Epidermal melanocyte (primary cell): ENCODE results near the gene LDB3.
"Not testable (repeated sequence)": the region's sequence is repeated elsewhere in the genome, so short reads cannot be mapped to it uniquely, and the experiment has no call there.

Experiments used
- DNase-seq: peaks from one replicate; pipeline ENCODE4 v3.0.0; 2011; ENCODE audit warnings: low spot score; ENCODE audit not compliant: insufficient read length

The LDB3 gene

DNA sequence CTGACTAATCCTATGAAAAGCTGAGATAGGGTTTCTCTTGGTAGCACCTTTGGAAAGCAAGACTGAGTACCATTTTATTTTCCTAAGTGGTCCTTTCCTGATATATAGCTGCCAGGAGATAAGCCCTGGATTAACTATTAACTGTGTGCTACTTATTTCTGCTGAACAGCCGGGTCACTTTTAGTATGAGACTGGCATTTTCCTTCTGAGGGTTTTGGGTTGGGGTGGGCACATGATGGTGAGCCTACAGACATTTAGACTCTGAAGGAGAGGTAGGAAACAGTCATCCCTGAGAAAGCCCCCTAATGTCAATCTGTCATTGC, 58.3 kb downstream of the LDB3 start:
- DNase-seq = no peak

DNA sequence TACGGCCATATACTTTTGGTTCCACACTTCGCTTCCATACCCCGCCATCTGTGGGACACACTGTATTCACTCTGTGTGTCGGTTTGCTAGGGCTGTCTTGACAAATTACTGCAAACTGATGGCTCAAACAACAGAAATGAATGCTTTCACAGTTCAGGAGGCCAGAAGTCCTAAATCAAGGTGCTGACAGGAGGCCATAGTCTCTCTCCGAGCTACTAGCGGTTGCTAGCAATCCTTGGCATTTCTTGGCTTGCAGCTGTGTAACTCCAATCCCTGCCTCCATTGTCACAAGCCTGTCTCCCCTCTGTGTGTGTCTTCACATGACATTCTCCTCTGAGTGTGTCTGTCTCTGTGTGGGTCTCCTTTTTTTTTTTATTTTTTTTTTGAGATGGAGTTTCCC, 59.2 kb downstream of the LDB3 start:
- DNase-seq = no peak

DNA sequence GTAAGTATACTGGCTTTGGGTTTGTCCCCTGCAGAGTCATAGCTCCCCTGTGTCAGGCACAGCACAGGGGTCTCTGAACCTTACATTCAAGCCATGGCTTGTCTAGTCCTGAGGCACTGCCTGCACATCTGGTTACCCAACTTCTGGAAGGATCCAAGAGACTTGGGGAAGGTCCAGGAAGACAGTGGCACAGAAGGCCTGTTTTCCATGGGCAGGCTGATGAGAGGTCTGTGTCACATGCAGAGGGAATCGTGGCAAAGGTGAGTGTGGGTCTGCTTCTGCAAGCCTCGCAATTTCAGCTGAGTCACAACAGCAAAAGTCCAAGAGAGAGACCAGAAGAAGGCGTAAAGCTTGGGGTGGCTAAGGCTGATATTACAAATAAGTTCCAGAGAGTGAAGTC, 59.7 kb downstream of the LDB3 start:
- no peak for DNase-seq

DNA sequence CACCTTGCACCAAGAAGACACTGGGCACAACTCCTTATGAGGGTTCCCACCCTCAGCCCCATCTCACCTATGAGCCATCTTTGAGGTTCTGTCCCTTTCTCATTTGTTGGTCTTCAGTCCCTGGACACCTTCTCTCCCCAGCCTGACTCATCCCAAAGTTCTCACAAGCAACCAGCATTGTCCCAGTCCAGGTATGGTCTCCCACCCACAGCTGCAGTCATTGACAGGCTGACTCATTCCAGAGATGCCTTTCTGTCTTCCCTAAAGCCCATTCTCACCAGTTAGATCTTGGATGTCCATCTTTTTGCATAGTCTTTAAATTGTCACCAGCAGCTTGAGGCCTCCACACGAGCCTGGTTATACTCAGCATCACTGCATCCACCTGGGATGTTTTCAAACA, 61.4 kb downstream of the LDB3 start:
- no peak for DNase-seq

DNA sequence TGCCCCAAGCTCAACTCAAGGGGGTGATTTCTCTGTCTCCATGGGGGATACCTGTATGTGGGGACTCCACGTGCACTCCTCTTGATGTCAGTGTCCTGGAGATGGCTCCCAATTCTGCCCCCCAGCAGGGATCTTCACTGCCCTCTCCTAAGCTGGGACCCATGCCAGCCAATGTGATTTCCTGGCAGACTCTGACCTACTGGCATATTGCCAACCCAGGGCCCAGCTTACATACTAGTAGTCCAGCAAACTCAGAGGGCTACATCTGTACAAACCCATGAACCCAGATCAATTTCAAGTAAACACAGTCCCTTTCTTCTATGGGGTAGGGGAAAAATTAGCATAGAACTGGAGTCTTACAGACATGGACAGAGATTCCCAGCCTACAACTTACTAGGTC, 61.9 kb downstream of the LDB3 start:
- no peak for DNase-seq

DNA sequence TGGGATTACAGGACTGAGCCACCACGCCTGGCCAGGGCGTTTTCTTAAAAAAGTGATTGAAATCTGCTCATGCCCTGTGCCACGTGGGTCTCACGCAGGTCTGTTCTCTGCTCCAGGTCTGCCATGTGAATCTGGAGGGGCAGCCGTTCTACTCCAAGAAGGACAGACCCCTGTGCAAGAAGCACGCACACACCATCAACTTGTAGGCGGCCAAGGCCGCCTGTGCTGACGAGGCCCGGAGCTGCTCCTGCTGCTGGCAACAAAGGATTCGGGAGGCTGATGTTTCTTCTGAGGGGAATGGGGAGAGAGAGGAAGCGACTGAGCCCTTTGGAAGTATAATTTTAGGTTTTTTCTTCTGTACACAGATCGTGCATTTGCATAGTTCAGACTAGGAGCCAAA, 64.5 kb downstream of the LDB3 start:
- no peak for DNase-seq

DNA sequence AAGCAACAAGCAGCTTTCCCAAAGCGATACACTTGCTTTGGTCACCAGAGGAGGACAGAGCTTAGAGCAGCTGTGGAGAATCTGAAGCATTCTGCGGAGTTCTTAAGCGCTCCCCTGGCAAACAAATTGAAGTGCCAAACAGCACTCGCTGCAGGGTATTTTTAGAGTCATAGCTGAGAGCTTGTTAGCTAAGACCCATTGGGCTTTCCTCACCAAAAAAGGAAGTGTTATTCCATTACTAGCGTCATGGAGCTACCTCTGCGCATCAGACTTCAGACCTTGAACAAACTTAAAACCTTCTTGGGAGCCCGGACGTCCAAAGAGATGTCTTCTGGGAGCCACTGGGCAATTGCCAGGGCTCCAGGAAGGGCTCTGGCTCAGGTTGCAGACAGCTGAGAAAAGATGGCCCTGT, 65.0 kb downstream of the LDB3 start:
- DNase-seq = no peak

DNA sequence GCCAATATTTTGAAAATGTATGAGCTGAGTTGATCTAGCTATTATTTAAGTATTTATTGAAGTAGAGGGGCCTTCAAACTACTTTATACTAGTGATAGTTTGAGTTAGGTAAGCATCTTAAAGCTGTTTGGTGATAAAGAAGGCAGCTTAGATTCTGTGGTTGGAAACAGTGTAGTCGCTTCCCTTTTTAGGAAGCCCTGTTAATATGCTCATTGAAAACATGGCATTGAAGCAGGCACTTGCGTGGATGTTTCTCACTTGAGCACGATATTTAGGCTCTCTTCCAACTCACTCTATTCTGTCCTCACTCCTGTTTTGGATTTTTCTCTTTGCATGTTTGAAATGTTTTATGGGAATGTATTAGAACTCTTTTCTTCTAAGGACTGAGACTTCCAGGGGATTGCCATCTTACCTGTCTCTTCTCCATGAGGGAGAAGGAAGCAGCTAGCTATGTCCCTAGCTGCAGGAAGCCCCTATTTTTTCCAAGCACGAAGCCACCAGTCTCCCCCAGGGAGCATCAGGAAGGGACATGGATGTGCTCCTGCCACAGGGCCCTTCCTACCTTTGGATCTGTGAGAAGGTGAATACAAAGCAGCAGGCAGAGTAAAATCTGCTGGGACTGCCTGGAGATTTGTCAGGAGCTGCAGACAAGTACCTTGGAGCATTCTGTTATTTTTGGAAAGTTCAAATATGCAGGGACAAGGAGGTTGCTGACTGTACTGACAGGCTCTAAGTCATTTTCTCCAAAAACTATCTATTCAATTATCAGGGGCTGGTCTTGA, 66.1 kb downstream of the LDB3 start:
- no peak for DNase-seq

DNA sequence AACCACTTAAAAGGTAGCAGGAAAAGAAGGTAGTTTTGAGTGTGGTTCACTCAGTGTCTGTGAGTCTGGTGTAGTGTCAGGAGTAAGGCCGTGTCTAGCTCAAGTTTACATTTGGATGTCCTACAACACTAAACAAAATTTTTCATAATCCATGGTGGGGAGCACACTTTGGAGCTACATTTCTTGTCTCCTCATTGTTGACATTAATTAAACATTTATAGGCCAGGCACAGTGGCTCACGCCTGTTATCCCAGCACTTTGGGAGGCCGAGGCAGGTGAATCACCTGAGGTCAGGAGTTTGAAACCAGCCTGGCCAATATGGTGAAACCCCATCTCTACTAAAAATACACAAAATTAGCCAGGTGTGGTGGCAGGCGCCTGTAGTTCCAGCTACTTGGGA, 67.0 kb downstream of the LDB3 start:
- not testable (repeated sequence) for DNase-seq

DNA sequence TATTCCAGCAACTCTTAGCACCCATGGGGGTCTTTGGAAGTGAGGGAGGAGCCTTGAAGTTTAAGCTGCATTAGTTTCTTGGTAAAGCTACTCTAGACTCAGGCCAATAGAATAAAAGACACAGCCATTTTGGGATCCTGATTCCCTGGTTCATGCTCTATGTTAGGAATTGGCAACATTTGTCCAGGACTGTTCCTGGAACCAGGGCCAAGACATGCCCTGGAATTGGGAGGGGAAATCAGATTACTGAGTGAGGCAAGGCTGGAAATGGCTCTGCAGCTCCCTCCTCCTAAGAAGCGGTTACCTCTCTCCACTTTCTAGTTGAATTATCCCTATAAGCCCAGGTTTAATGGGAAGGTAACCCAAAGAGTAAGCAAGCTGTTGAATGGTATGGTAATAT, 73.9 kb downstream of the LDB3 start:
- DNase-seq = no peak

DNA sequence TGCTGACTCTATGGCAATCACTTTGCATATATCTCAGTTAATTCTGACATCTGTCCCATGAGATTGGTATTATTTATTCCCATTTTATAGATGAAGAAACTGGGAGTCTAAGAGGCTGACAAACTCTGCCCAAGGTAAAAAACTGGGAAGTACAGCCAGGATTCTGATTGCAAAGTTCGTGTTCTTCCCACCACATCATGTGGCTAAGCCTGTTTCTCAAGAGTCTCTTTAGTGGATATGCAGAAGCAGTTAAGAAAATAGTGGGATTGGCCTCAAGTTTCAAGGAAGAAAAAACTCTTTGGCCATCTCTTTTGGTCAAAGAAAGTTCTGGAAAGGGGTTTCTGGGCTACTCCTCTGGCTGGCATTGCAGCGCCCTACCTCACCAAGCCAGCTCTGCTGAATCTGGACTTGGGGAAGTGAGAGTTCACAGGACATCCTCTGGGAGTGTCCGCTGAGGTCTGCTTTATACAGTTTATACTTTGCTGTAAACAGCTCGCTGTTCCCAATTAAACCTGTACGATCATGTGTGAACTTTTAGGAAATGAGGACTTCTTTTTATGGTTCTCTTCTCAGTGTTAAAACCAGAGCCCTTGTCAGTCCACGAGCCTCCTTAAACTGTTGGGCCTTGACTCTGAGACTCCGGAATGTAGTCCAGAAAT, 75.9 kb downstream of the LDB3 start:
- no peak for DNase-seq

DNA sequence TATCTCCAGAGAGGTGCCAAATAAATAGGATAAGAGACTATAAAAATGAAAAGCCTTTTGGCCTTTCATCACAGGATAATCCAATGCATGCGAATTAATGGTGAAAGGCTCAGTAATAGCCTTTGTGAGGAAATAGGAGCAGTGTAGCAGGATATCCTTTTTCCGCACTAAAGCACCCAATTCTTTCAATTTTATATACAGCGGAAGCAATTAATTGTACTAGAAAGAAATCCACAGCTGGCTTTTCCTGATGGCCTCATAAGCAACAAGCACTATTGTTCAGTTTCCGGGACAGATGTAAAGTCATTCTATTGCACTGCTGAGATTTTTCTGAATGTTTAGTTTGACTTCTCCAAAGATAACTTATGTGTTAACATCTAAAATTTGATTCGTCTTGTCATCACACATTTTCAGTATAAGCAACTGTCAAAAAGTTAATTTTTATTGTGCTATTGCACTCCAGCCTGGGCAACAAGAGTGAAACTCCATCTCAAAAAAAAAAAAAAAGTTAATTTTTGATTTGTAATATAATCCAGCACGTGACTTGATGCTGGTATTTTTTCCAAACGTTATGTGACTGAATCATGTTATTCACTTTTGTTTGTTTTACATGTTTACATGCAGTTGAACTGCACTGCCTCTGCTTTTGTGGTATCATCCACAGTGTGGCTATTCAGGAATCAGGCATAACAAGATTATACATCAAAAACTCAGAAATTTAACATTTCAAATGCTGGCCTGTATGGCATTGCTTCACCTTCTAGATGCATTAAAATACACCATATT, 79.7 kb downstream of the LDB3 start:
- DNase-seq = peak; percentile 21

DNA sequence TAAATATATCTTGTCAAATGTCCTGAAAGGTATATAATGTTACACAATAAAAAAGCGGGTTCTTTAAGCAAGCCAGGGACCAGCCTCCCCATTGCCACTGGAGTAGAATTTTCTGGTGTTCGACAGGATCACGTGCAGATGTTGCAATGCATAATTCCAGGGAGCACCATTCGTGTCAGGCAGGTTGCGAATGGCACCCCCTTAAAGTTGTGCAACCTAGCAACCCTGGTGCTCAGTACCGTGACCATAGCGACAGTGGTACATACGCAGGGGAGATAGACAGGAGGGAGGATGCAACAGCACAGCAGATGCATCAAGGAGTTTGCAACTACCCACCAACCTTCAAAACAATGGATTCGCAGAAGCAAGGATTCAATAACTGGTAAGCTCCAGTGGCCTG, 81.5 kb downstream of the LDB3 start:
- no peak for DNase-seq

DNA sequence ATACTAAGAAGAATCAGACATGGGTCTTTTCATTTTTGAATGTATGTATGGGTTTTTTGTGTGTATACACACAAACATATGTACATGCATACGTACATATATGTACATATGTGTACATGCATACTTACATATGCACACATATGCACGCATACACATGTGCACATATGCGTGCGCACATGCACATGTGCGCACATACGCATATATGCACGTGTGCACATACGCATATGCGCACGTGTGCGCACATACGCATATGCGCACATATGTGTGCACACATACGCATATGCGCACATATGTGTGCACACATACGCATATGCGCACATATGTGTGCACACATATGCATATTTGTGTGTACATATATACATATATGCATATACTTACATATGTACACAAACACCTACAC, 83.2 kb downstream of the LDB3 start:
- no peak for DNase-seq

DNA sequence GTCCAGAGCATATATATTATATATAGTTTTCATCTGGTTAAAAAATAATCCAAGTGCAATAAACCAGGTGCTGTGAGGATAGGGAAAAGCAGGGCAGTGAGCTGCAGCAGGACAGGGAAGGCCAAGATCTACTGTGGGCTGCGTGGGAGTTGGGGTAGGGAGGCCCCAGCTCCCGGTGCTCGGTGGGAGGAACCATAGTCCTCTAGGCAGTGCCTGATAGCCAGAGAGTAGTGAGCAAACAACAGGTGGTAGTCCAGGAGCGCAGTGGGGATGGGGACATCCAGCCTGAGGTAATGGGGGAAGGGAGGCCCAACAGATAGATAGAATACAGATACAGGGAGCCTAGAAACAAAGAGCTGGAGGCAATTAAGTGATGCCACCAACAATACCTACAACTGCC, 84.0 kb downstream of the LDB3 start:
- DNase-seq = no peak

DNA sequence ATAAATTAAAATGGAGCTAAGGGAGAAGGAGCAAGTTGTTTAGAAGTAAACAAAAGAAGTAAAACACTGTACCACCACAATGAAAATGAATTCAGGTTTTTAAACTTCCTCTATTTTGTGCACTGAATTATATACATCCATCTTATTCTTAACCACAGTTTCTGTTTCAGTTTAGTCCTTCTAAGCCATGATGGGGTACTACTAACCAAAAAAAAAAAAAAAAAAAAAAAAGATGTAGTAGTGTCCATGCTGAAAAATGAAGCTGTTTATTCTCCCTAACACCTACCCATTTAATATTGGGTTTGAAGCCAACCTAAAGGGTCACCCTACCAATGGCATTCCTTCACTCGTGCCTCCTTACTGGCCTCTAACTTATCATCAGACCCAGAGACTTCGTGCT, 84.7 kb downstream of the LDB3 start:
- DNase-seq = no peak

DNA sequence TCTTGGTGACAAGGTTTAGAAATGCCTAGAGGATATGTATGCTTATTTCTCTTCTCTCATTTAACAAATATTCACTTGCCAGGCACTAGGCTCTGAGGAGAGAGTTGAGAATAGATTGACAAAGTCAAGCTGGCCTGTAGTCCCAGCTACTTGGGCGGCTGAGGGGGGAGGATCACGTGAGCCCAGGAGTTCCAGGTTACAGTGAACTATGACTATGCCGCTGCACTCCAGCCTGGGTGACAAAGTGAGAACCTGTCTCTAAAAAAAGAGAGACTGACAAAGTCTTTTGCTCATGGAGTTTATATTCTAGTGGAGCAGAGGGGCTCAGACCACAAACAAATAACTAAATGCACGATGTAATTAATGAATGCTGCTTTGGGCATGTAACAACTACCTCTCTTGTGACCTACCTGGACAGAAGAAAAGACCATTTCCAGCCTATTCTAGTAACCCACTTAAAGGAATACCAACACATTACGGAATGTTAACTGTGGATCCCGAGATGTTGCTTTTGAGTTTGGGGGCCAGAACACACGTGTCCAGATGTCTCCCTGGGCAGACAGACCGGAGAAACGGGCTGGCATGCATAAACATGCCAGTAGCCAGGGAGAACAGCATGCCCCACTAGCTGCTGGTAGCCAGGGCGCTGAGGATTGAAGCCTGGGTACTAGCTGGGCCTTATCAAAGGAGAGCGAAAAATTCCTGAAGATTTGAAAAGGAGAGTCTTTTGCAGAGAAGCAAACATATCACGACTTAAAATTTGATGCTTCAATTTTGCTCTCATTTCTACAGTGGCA, 85.5 kb downstream of the LDB3 start:
- DNase-seq = no peak

DNA sequence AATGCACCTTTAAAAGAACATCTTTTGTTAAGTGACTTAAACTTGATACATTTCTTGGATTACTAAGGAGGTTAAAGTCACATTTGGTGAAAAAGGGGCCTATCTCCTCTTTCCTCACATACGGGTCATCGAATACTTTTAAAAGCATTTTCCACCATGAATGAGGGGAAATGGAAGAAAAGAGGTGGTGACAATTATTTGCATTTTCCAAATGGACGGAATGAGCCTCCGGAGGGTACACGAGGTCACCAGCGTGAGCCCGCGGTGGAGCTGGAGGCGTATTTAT, 87.1 kb downstream of the LDB3 start:
- DNase-seq = no peak

DNA sequence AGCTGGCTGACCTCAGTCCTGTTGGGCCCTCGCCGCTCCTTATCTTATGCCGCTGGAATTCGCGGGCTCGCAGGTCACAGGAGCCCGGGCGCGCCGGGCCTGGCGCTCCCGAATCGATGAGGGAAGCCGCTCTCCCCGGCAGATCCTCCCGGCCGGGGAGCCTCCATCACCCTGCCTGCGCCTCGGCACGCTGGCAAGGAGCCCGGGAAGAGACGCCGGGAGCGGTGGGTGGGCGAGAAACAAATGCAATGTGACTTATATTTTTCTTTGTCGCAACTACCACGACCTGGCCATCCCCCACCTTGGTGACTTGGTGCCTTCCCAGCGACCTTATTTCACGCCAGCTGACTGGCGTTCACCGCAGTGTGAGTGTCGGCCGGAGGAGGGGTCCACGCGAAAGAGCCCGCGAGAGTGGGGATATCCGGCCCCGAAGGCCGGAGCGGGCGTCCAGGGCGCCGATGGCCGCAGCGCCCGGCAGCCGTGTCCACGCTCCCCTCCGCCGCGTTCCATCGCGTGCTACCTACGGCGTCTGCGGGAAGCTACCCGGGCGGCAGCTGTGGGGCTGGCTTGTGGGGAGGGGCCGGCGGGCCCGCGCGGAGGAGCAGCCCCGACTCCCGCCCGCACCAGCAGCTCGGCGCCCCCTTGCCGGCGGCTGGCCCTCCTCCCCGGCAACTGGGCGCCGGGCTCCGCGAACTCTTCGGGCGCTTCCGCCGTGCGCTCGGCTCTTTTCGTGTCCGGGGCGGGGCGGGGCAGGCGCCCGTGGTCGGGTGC, 87.6 kb downstream of the LDB3 start:
- DNase-seq = peak; percentile 82

DNA sequence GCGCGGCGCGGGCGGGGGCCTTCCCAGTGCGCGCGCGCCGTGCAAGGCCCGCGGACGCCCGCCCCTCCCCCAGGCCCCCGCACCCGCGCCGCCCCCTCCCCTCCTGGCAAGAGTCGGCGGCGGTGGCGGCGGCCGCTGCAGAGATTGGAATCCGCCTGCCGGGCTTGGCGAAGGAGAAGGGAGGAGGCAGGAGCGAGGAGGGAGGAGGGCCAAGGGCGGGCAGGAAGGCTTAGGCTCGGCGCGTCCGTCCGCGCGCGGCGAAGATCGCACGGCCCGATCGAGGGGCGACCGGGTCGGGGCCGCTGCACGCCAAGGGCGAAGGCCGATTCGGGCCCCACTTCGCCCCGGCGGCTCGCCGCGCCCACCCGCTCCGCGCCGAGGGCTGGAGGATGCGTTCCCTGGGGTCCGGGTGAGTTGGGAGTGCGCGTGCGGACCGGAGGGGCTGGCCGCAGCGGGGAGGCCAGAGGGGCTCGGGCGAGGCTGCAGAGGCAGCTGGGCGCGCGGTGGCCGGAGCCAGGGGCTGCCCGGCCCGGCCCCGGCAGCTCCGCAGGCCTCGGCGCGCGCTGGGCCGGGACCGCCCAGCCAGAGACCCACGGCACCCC, 88.3 kb downstream of the LDB3 start, which contains the start of gene BMPR1A:
Gene BMPR1A, plus strand, starts transcription at position 109 of the 602 bp plus-strand sequence. CDS start 119,400 bp downstream, outside the sequence.
- DNase-seq = no peak
